ENCODE data around the gene CEP170B.

CEP170B gene

GRCh38 chr14:104894331-104895206 is 29.5 kb downstream of the CEP170B start:
- no peak for DNase-seq (ENCODE audit: low read depth)
- H3K4me3 ChIP-seq (ENCODE audit: low read depth, low read length), result no peak overlapping the region
- TF ChIP-seq, protein P1, sequence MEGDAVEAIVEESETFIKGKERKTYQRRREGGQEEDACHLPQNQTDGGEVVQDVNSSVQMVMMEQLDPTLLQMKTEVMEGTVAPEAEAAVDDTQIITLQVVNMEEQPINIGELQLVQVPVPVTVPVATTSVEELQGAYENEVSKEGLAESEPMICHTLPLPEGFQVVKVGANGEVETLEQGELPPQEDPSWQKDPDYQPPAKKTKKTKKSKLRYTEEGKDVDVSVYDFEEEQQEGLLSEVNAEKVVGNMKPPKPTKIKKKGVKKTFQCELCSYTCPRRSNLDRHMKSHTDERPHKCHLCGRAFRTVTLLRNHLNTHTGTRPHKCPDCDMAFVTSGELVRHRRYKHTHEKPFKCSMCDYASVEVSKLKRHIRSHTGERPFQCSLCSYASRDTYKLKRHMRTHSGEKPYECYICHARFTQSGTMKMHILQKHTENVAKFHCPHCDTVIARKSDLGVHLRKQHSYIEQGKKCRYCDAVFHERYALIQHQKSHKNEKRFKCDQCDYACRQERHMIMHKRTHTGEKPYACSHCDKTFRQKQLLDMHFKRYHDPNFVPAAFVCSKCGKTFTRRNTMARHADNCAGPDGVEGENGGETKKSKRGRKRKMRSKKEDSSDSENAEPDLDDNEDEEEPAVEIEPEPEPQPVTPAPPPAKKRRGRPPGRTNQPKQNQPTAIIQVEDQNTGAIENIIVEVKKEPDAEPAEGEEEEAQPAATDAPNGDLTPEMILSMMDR (IDR thresholded peaks at IDR 0.05; ENCODE audit: control insufficient read depth, extremely low read depth, insufficient read depth), result no peak

DNA sequence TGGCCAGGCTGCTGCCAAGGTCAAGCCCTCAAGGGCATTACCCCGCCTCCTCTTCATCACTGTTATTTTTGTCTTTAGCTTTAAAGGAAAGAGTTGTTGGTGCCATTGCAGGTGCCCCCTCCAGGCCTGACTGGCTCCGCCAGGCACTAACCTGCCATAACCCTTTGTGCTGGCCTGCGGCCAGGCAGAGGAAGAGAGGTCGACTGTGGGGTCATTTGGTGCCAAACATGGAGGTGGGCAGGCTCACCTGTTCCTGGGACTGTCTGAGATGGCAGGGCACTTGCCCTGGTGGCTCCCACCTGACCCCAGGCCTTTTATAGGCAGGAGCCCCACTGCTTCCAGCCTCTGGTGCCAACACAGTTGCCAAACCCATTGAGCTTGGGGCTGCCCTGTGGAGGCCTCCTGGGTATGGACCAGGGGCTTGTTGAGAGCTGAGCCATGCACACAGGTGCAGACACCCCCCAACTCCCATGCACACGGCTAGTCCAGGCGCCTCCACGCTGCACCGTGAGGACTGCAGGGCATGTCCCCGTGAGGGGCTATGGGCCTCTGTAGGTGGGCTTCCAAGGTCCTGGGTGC is 30.2 kb downstream of the CEP170B start:
- no peak for DNase-seq (ENCODE audit: low read depth)
- no peak overlapping the region for H3K4me3 ChIP-seq (ENCODE audit: low read depth, low read length)
- TF ChIP-seq, protein P1 (IDR thresholded peaks at IDR 0.05; ENCODE audit: control insufficient read depth, extremely low read depth, insufficient read depth), result no peak

DNA sequence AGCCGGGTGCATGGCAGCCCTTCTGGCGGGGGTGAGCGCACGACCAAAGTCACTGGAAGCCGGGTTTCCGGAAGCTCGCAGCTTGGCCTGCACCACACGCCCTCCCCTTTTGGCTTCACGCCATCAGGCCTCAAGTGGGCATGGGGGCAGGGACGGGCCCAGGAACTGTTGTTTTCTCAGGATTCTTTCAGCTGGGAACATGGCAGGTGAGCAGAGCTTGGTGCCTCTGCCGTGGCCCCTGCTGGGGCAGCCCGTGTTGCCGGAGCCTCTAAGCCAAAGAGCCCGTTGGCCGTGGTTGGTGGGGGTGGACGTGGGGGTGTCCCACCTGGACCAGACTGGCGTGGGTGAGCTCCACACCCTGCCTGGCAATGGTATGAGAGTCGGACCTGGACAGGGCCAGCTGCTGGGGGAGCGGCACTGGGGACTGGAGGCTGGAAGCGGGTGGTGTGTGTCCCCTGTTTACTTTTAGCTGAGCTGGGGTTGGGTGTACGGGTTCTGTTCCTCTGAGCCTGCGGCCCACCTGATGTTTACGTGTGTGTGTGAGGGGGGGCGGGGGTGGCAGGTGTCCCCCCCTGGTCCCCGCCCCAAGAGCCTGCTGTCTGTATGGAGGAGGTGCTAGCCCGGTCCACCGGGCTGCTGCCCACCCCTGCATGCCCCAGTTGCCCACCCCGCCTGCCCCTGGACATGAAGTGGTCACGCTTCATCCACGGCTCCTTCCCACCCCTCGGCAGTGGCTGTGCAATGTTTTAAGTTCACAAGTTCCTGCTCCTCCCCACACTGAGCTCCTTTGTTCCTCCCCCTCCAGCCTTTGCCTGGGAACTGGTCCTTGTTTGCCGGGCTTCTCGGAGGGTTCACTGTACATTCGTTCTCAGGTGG is 31.0 kb downstream of the CEP170B start:
- TF ChIP-seq, protein P1 (IDR thresholded peaks at IDR 0.05; ENCODE audit: control insufficient read depth, extremely low read depth, insufficient read depth), result no peak
- no peak for DNase-seq (ENCODE audit: low read depth)
- no peak overlapping the region for H3K4me3 ChIP-seq (ENCODE audit: low read depth, low read length)

GRCh38 chr14:104897330-104898194 is 32.5 kb downstream of the CEP170B start:
- H3K4me3 ChIP-seq (ENCODE audit: low read depth, low read length), result no peak overlapping the region
- TF ChIP-seq, protein P1 (IDR thresholded peaks at IDR 0.05; ENCODE audit: control insufficient read depth, extremely low read depth, insufficient read depth), result no peak
- no peak for DNase-seq (ENCODE audit: low read depth)

DNA sequence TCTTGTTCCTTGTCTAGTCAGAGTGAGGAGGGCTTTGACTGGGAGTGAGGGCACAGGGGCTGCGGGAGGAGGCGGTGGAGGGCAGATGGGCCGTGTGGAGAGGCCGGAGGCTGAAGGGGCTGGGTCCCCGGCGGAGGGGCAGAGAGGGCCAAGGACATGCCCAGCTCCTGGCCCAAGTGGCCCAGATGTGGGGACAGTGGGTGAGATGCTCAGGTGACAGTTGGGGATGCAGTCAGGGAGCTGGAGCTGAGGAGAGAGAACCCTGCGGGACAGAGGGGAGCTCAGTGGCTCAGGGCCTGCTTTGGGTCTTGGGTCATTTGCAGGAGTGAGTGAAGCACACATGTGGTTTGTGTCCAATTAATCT is 33.1 kb downstream of the CEP170B start:
- no peak for DNase-seq (ENCODE audit: low read depth)
- TF ChIP-seq, protein P1 (IDR thresholded peaks at IDR 0.05; ENCODE audit: control insufficient read depth, extremely low read depth, insufficient read depth), result no peak
- H3K4me3 ChIP-seq (ENCODE audit: low read depth, low read length), result no peak overlapping the region

DNA sequence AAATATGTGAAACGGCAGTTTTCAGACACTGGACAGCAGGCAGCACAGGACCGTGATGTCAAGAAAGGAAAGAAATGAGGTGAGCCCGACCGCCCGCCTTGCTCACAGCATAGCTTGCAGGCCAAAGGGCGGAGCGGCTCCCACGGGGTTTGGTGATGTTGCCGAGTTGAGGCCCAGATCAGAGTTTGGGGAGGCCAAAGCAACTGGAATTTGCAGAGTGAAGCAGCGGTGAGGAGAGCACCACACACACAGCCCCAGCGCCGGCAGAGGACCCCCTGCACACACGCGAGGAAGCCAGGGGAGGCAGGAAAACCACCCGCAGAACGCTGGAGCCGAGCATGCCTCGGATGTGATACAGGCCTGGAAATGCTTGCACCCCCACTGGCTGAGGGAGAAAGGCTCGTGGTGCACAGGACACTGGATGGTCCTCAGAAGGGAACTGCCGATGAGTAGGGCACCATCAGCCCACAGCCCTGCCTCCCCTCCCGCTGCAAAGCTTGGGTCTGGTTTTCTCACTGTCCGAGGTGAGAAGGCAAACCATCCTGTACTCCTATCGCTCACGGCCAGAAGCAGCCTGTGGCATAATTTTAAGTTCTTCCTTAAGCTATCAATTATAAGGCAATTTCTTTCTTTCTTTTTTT is 33.9 kb downstream of the CEP170B start:
- no peak for DNase-seq (ENCODE audit: low read depth)
- H3K4me3 ChIP-seq (ENCODE audit: low read depth, low read length), result no peak overlapping the region
- TF ChIP-seq, protein P1 (IDR thresholded peaks at IDR 0.05; ENCODE audit: control insufficient read depth, extremely low read depth, insufficient read depth), result no peak

Data from LNCaP clone FGC (cell line).